GM12878 (cell line): ENCODE data around the gene ITGB8. TPM values are rescaled to one million over a fixed set of nuclear protein-coding genes. Genes with fewer than 3 reads are reported as not detected.

Source experiments
- ATAC-seq: fragments of 200-7000 bp; cut with Tn5 transposase; 3 replicates; pipeline ENCODE4 v1.9.1; 2020; ENCODE audit warnings: mild to moderate bottlenecking, moderate library complexity
- BruUV-seq: library from RNA; stranded (reverse); fragments of 400-500 nt; replicated peaks from 2 replicates; lab custom pipeline; 2021; lab: Mats Ljungman, UMichigan
- CTCF ChIA-PET: fragments of 300-600 bp; sonication (Branson Sonifier 250); formaldehyde crosslinking; extraction: SDS; loops from one replicate; lab custom pipeline; 2021; ENCODE audit warnings: inconsistent platforms; lab: Yijun Ruan, JAX
- POLR2A ChIA-PET: fragments of 350-600 bp; formaldehyde crosslinking; extraction: SDS; loops from one replicate; lab custom pipeline; 2021; ENCODE audit warnings: inconsistent platforms; lab: Charles Lee
- RAD21 ChIA-PET: fragments of 300-600 bp; sonication (Branson Sonifier 250); formaldehyde crosslinking; loops from one replicate; lab custom pipeline; 2023; ENCODE audit warnings: antibody characterized with exemption; ENCODE audit not compliant: unreplicated experiment; lab: Charles Lee
- SMC1A ChIA-PET: fragments of 300-600 bp; sonication (Branson Sonifier 250); formaldehyde crosslinking; loops from one replicate; lab custom pipeline; 2023; ENCODE audit not compliant: unreplicated experiment, uncharacterized antibody; lab: Charles Lee
- DNase-seq: peaks from one replicate; pipeline ENCODE4 v3.0.0-alpha.2; 2011; ENCODE audit warnings: low read depth, low spot score
- FAIRE-seq: peaks from 3 replicates; lab custom pipeline; 2011; peaks lifted over from hg19 to GRCh38; lab: Jason Lieb, UNC
- H2AFZ ChIP-seq: 2 replicates; pipeline ENCODE4 v1.6.0; 2011; ENCODE audit warnings: low read depth, low read length, control low read depth; ENCODE audit not compliant: control insufficient read depth
- H3K27ac ChIP-seq: 2 replicates; pipeline ENCODE4 v1.5.1; 2011; ENCODE audit warnings: control low read depth; ENCODE audit not compliant: control insufficient read depth, insufficient read depth
- H3K27me3 ChIP-seq, 2 experiments: replicated peaks in 1 of 2; 2 replicates each; pipeline versions ENCODE4 v1.6.0 to v1.6.1; 2011; ENCODE audit warnings: low read length in 1 of 2; ENCODE audit not compliant: control insufficient read depth in 2 of 2, insufficient read depth in 2 of 2
- H3K36me3 ChIP-seq, 2 experiments: 2 replicates each; pipeline ENCODE4 v1.5.1; 2011; ENCODE audit warnings: low read length in 1 of 2; ENCODE audit not compliant: control insufficient read depth in 2 of 2, insufficient read depth in 2 of 2
- H3K4me1 ChIP-seq: 2 replicates; pipeline ENCODE4 v1.6.1; 2011; ENCODE audit warnings: mild to moderate bottlenecking, low read length, moderate library complexity, mixed read lengths; ENCODE audit not compliant: control insufficient read depth, insufficient read depth
- H3K4me2 ChIP-seq: 2 replicates; pipeline ENCODE4 v1.6.0; 2011; ENCODE audit warnings: control low read depth; ENCODE audit not compliant: control insufficient read depth, insufficient read depth
- H3K4me3 ChIP-seq: fragments of 200-600 bp; sonication (generic); 2 replicates; pipeline ENCODE4 v1.5.1; 2016
- H3K79me2 ChIP-seq: 2 replicates; pipeline ENCODE4 v1.6.0; 2011; ENCODE audit warnings: low read length; ENCODE audit not compliant: control insufficient read depth, insufficient read depth
- H3K9ac ChIP-seq: 2 replicates; pipeline ENCODE4 v1.8.0; 2011; ENCODE audit warnings: low read length, control low read depth, mixed read lengths; ENCODE audit not compliant: control insufficient read depth, insufficient read depth
- H3K9me3 ChIP-seq: replicated peaks from 3 replicates; pipeline ENCODE4 v1.5.1; 2011; ENCODE audit warnings: mild to moderate bottlenecking, low read length; ENCODE audit not compliant: control insufficient read depth, insufficient read depth
- H4K20me1 ChIP-seq: 2 replicates; pipeline ENCODE4 v1.6.0; 2011; ENCODE audit not compliant: control insufficient read depth, insufficient read depth
- CBX5 ChIP-seq: sonication (generic); IDR thresholded peaks from 2 replicates; pipeline ENCODE4 v1.6.1; 2016; ENCODE audit warnings: low read depth, moderate library complexity, mild to moderate bottlenecking, inconsistent platforms
- CHD2 ChIP-seq: IDR thresholded peaks from 2 replicates; pipeline ENCODE4 v1.6.1; 2011; ENCODE audit warnings: low read depth, low read length, improper control_type of control experiment, borderline replicate concordance
- E2F4 ChIP-seq: IDR thresholded peaks from 2 replicates; pipeline ENCODE4 v1.6.1; 2012; ENCODE audit warnings: low read depth, low read length, improper control_type of control experiment
- E4F1 ChIP-seq: fragments of 450-650 bp; IDR thresholded peaks from 2 replicates; pipeline ENCODE4 v1.6.1; 2018; ENCODE audit warnings: borderline replicate concordance, mild to moderate bottlenecking; ENCODE audit not compliant: partially characterized antibody
- EED ChIP-seq: sonication (generic); IDR thresholded peaks from 2 replicates; pipeline ENCODE4 v1.6.1; 2016; ENCODE audit warnings: antibody characterized with exemption, low read depth
- EGR1 ChIP-seq, 2 experiments: IDR thresholded peaks; 1 replicate in 1 of 2; 2 replicates in 1 of 2; pipeline ENCODE4 v1.6.1; 2011 to 2012; ENCODE audit warnings: low read depth in 2 of 2, low read length in 2 of 2, borderline replicate concordance in 1 of 2, mild to moderate bottlenecking in 1 of 2, moderate library complexity in 1 of 2
- ESRRA ChIP-seq: IDR thresholded peaks from 2 replicates; pipeline ENCODE4 v1.6.1; 2012; ENCODE audit warnings: mild to moderate bottlenecking, low read length, improper control_type of control experiment
- GABPA ChIP-seq: IDR thresholded peaks from 2 replicates; pipeline ENCODE4 v1.6.1; 2014; ENCODE audit warnings: antibody characterized with exemption, low read depth, mild to moderate bottlenecking, inconsistent platforms
- GATAD2B ChIP-seq: fragments of 450-650 bp; conservative IDR thresholded peaks from 2 replicates; pipeline ENCODE4 v1.6.1; 2017; ENCODE audit warnings: low read depth, mild to moderate bottlenecking, moderate library complexity
- HDAC6 ChIP-seq: fragments of 200-600 bp; sonication (generic); IDR thresholded peaks from one replicate; pipeline ENCODE4 v1.8.0; 2017; ENCODE audit warnings: antibody characterized with exemption; ENCODE audit not compliant: unreplicated experiment
- JUNB ChIP-seq: IDR thresholded peaks from 2 replicates; pipeline ENCODE4 v1.6.1; 2016; ENCODE audit warnings: antibody characterized with exemption, mild to moderate bottlenecking
- MEF2B ChIP-seq: fragments of 450-650 bp; IDR thresholded peaks from 2 replicates; pipeline ENCODE4 v1.6.1; 2018; ENCODE audit warnings: mild to moderate bottlenecking, moderate library complexity; ENCODE audit not compliant: partially characterized antibody, poor library complexity, severe bottlenecking
- NFXL1 ChIP-seq: fragments of 450-650 bp; IDR thresholded peaks from 2 replicates; pipeline ENCODE4 v1.6.1; 2017; ENCODE audit warnings: antibody characterized with exemption, mild to moderate bottlenecking, borderline replicate concordance
- NFYB ChIP-seq: IDR thresholded peaks from 2 replicates; pipeline ENCODE4 v1.6.1; 2011; ENCODE audit warnings: low read depth, mild to moderate bottlenecking, low read length, improper control_type of control experiment, moderate library complexity; ENCODE audit not compliant: insufficient read depth
- POLR2A ChIP-seq: IDR thresholded peaks from 2 replicates; pipeline ENCODE4 v1.6.1; 2011; ENCODE audit warnings: low read depth, mild to moderate bottlenecking, low read length
- POLR2AphosphoS2 ChIP-seq: IDR thresholded peaks from 2 replicates; pipeline ENCODE4 v1.6.1; 2011; ENCODE audit warnings: low read depth, mild to moderate bottlenecking, low read length, improper control_type of control experiment, moderate library complexity
- POU2F2 ChIP-seq: IDR thresholded peaks from 3 replicates; pipeline ENCODE4 v1.6.1; 2011; ENCODE audit warnings: low read depth, mild to moderate bottlenecking, low read length, borderline replicate concordance
- RAD21 ChIP-seq: IDR thresholded peaks from 2 replicates; pipeline ENCODE4 v1.6.1; 2011; ENCODE audit warnings: mild to moderate bottlenecking, low read depth, low read length, moderate library complexity; ENCODE audit not compliant: insufficient read depth
- SMAD1 ChIP-seq: fragments of 450-650 bp; IDR thresholded peaks from 2 replicates; pipeline ENCODE4 v1.6.1; 2018; ENCODE audit warnings: mild to moderate bottlenecking, low read depth; ENCODE audit not compliant: partially characterized antibody
- SMC3 ChIP-seq: IDR thresholded peaks from 2 replicates; pipeline ENCODE4 v1.6.1; 2011; ENCODE audit warnings: low read length, improper control_type of control experiment, borderline replicate concordance
- SRF ChIP-seq, 2 experiments: IDR thresholded peaks; 2 replicates each; pipeline ENCODE4 v1.6.1; 2011; ENCODE audit warnings: low read depth in 2 of 2, low read length in 2 of 2, mild to moderate bottlenecking in 1 of 2, moderate library complexity in 1 of 2
- WGBS: methylation state at CpG from one replicate; pipeline ENCODE4 v1.1.6; 2016; ENCODE audit warnings: low lambda C conversion rate; ENCODE audit not compliant: insufficient replicate concordance, insufficient coverage; ENCODE audit errors: missing lambda C conversion rate; 5-methylcytosine and 5-hydroxymethylcytosine counted together
- in situ Hi-C: fragments of 300-500 bp; cut with MboI; formaldehyde crosslinking; loops from 9 replicates; pipeline ENCODE4 v1.14.3; 2018; ENCODE audit warnings: mixed read lengths
- intact Hi-C: fragments of 100-400 bp; cut with micrococcal nuclease; formaldehyde crosslinking; loops from one replicate; pipeline ENCODE4 v1.14.2; 2022; ENCODE audit not compliant: unreplicated experiment
- polyA plus RNA-seq, 11 experiments: library from polyadenylated mRNA; depleted of rRNA in 4 of 11; unstranded in 6 of 11; stranded (reverse) in 5 of 11; fragments of >200 nt; fragmentation: Nextera tagmentation in 4 of 11; fragmentation: Illumina TruSeq in 1 of 11; extraction: Ambion mirVana in 4 of 11; extraction: Trizol in 1 of 11; gene quantifications; 1 replicate in 1 of 11; 2 replicates in 10 of 11; pipeline versions ENCODE4 v1.2.1 to v1.2.3, GENCODE V29; 2011 to 2016; ENCODE audit warnings: inconsistent platforms in 2 of 11, missing spikeins in 2 of 11, low read depth in 1 of 11
- total RNA-seq, 4 experiments: library from RNA; depleted of rRNA in 3 of 4; stranded (reverse); fragments of >200 nt in 3 of 4; fragmentation: Illumina TruSeq in 1 of 4; extraction: Trizol in 1 of 4; gene quantifications; 2 replicates each; pipeline versions ENCODE4 v1.2.1 to v1.2.3, GENCODE V29; 2013 to 2021

Gene ITGB8
- total and polyA plus RNA-seq, 10 of the 15 experiments (the other 5 are each of a cell fraction or from before 2014, with no cell fraction given) = 0.37 to 26.2 (median 1.5) TPM

- TF ChIP-seq E2F4 = no peak
- no peak for TF ChIP-seq SMAD1
- TF ChIP-seq EGR1 (IDR thresholded peaks at IDR 0.05; ENCODE audit: borderline replicate concordance in 1 of 2, low read depth in 2 of 2, low read length in 2 of 2) = no peak
- no peak for TF ChIP-seq CHD2
- no peak for TF ChIP-seq POU2F2
- no peak for TF ChIP-seq RAD21
These were observed 27.8 kb upstream of the ITGB8 start (continued) for GRCh38 chr7:20302891-20303290.

GRCh38 chr7:20304366-20304765, 26.3 kb upstream of the ITGB8 start:
- no peak for FAIRE-seq
- H3K36me3 ChIP-seq = no peaks in the 10 kb centered on the region
- no peak overlapping the region for H3K27ac ChIP-seq
- H3K4me3 ChIP-seq = no peak overlapping the region
- ChIA-PET CTCF (interaction anchor here (0.8 to 3.0 kb wide), 2 partner anchors 32 to 85 kb away, joined by 3 to 17 read pairs; no protein-coding TSS in a partner anchor), POLR2A (interaction anchor here (0.8 to 3.4 kb wide), 6 partner anchors 13 to 192 kb away, joined by 3 to 14 read pairs (median 3); no protein-coding TSS in a partner anchor), RAD21 (interaction anchor here (1.1 to 4.7 kb wide), 6 partner anchors 35 to 145 kb away, joined by 3 to 39 read pairs (median 5); partner anchors contain the start of gene MACC1), SMC1A (interaction anchor here (0.7 to 12.1 kb wide), 13 partner anchors 9 to 145 kb away, joined by 3 to 229 read pairs (median 4); no protein-coding TSS in a partner anchor)
- H4K20me1 ChIP-seq = no peaks in the 10 kb centered on the region
- BruUV-seq = no TSS peak
- no peaks in the 10 kb centered on the region for H3K79me2 ChIP-seq
- no peaks in the 10 kb centered on the region for H3K27me3 ChIP-seq
- DNase-seq = no peak
- no peak overlapping the region for H3K4me2 ChIP-seq
- no peak for ATAC-seq
- H3K4me1 ChIP-seq = peaks cover 12% of the 10 kb centered on the region
- H3K9ac ChIP-seq = no peak overlapping the region
- in situ Hi-C loops = no loop called here
- whole genome bisulfite sequencing = 87% methylated on average over 4 of the region's 4 CpGs
- no peak overlapping the region for H2AFZ ChIP-seq
- no peaks in the 10 kb centered on the region; the same call in 1 of the 3 replicates for H3K9me3 ChIP-seq
- intact Hi-C loops = no loop called here
- TF ChIP-seq NFYB (no peak), POLR2AphosphoS2 (no peak), SRF (IDR thresholded peaks at IDR 0.05; ENCODE audit: low read depth in 2 of 2, low read length in 2 of 2) (no peak), GABPA (no peak), CBX5 (no peak), NFXL1 (no peak), GATAD2B (no peak), MEF2B (no peak), EGR1 (IDR thresholded peaks at IDR 0.05; ENCODE audit: borderline replicate concordance in 1 of 2, low read depth in 2 of 2, low read length in 2 of 2) (no peak), ESRRA (no peak), SMC3 (no peak), EED (no peak), HDAC6 (no peak), POLR2A (no peak), E4F1 (no peak), JUNB (no peak)
